Measurements from ENCODE around the gene ZNF750.

GRCh38 chr17:82783498-82783897 is 56.3 kb downstream of the ZNF750 start:
- TF ChIP-seq, protein P1, sequence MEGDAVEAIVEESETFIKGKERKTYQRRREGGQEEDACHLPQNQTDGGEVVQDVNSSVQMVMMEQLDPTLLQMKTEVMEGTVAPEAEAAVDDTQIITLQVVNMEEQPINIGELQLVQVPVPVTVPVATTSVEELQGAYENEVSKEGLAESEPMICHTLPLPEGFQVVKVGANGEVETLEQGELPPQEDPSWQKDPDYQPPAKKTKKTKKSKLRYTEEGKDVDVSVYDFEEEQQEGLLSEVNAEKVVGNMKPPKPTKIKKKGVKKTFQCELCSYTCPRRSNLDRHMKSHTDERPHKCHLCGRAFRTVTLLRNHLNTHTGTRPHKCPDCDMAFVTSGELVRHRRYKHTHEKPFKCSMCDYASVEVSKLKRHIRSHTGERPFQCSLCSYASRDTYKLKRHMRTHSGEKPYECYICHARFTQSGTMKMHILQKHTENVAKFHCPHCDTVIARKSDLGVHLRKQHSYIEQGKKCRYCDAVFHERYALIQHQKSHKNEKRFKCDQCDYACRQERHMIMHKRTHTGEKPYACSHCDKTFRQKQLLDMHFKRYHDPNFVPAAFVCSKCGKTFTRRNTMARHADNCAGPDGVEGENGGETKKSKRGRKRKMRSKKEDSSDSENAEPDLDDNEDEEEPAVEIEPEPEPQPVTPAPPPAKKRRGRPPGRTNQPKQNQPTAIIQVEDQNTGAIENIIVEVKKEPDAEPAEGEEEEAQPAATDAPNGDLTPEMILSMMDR (IDR thresholded peaks at IDR 0.05) = no peak
- TF ChIP-seq POLR2AphosphoS5 (IDR thresholded peaks at IDR 0.05) (no peak), POLR2A (IDR thresholded peaks at IDR 0.05) (no peak), EP300 (IDR thresholded peaks at IDR 0.05) (no peak)
